ENCODE measurements around the gene LMTK3.
"Not testable (repeated sequence)": the region's sequence is repeated elsewhere in the genome, so short reads cannot be mapped to it uniquely, and the experiment has no call there.

LMTK3 gene

DNA sequence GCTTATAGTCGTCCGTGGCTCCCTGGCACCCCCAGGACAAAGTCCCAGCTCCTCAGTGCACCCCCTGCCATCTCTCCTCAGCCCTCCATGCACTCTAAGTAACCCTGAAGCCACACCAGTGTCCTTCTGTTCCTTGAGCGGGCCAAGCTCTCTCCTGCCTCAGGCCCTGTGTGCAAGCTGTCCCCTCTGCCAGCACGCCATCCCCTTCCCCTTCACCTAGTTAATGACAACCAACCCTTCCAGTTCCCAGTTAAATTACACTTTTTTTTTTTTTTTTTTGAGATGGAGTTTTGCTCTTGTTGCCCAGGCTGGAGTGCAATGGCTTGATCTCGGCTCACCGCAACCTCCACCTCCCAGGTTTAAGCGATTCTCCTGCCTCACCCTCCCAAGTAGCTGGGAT lies 23.2 kb downstream of the LMTK3 start:
- DNase-seq (ENCODE audit: low read depth), result not testable (repeated sequence)

DNA sequence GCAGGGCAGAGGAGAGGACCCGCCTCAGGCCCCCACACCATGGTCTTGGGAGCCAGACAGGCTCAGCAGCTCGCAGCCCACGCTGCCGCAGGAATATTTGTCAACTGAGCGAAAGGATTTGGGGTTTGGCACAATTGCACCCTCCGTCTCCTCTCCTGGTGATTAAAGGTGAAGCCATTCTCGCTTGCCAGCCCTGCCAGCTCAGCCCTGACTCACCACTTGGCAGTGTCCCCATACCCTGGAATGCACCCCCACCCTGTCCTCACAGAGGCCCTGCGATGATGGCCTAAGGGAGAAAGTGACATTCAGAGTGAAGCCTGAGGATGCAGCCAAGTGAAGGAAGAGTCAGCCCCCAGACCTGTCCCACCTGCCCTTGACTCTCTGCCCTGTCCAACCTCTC lies 23.7 kb downstream of the LMTK3 start:
- DNase-seq (ENCODE audit: low read depth), result peak; percentile 80

DNA sequence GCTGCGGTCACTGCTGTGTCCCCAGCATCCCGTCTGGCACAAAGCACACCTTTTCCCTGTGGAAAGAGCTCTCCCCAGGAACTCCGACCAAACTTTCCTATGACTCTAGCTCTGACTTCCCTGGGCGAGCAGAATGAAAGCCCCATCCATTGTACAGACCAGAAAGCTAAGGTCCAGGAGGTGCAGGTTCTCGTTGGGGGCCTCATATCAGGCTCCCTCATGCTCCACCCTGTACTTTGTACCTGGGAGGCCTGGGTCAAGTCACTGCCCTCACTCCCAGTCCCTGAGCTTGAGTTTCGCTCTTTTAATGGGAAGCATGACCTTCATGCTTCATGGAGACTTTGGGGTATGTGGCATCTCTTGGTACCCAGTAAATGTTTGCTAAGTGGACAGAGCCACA lies 24.1 kb downstream of the LMTK3 start:
- DNase-seq (ENCODE audit: low read depth), result no peak

DNA sequence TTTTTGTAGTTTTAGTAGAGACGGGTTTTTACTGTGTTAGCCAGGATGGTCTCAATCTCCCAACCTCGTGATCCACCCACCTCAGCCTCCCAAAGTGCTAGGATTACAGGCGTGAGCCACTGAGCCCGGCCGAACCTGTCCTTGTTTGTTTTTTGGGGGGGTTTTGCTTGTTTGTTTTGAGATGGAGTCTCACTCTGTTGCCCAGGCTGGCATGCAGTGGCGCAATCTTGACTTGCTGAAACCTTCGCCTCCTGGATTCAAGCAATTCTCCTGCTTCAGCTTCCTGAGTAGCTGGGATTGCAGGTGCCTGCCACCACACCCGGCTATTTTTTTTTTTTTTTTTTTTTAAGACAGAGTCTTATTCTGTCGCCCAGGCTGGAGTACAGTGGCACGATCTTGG lies 24.9 kb downstream of the LMTK3 start:
- not testable (repeated sequence) for DNase-seq (ENCODE audit: low read depth)

DNA sequence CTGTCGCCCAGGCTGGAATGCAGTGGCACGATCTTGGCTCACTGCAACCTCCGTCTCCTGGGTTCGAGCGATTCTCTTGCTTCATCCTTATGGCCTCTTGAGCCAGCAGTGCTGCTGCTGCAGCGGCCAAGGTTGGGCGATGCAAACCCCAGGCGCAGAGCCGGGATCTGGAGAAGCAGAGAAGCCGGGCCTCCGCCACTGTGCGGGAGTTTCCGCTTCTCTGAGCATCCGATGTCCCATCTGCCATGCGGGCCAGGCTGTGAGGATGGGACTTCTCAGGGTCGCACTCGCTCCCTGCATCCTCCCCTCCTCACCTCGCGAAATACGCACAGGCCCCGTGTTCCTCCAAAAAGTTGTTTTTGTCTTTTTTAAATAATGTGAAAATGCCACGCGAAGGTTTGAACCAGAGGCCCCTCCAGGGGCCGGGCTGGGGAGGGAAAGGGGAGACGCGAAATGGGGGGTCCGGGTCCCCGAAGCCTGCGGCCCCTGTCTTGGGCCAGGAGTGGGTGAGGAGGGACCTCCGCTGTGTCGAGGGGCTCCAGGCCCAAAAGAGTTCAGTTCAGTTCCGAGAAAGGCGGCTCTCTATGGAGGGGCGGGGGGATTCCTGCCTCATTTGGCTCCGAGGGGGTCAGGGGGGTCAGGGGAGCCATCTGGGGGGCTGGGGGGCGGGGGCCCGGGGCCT lies 26.6 kb downstream of the LMTK3 start:
- DNase-seq (ENCODE audit: low read depth), result no peak

DNA sequence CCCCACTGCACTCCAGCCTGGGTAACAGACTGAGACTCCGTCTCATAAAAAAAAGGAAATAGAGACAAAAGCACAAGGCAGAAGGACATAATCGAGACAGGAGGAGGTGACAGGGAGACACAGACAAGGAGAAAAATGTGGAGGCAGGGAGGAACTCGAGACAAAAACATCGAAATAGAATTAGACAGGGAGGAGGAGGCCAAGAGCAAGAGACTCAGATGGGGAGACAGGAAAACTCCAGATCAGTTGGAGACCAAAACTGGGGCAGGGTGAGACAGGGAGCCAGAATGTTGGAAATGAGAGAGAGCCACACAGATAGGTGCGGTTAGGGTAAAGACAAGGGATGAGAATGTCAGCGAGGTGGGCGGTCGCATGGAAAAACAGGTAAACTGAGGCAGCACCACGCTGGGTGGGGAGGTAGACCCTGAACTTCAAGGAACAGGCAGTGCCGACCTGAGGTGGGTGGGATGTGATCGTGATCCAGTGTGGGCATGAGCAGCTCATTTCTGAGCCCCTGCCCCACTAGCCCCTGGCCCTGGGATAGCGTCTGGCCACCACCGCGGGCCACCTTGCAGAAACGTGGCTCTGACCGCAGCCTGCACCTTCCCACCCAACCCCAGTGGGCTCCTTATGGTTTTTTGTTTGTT lies 27.3 kb downstream of the LMTK3 start:
- no peak for DNase-seq (ENCODE audit: low read depth)

DNA sequence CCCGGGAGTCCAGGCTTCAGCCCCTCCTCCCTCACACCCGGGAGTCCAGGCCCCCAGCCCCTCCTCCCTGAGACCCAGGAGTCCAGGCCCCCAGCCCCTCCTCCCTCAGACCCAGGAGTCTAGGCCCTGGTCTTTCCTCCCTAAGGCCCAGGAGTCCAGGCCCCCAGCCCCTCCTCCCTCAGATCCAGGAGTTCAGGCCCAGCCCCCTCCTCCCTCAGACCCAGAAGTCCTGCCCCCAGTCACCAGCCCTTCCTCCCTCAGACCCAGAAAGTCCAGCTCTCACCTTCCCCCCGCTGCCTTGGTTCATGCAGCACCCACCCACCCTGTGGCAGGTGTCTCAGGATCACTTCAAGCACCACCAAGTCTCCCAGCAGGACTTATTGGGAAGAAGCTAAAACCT lies 28.3 kb downstream of the LMTK3 start:
- DNase-seq (ENCODE audit: low read depth), result no peak

DNA sequence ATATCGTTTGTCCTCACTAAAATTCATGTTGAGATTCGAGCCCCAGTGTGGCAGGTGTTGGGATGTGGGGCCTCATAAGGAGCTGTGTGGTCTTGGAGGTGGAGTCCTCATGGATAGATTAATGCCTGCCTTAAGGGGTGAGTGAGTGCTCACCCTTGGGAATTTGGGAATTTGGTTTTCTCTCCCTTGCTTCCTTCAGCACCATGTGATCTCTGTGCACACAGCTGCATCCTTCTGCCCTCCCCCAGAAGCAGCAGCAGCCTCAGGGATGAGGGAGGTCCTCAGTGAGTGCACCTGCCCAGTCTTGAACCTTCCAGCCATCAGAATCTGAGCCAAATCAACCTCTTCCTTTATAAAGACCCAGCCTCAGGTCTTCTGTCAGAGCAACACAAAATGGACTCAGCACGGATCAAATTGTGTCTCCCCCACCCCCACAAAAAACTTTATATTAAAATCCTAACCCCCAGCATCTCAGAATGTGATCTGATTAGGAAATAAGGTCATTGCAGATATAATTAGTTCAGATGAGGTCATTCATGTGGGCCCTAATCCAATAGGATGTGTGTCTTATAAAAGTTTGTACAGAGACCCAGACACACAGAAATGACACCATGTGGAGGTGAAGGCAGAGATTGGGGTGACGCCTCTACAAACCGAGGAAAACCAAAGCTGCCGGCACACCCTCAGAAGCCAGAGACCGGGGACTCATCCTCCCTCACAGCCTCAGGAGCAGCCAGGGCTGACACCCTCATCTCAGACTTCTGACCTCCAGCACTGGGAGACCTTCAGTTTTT lies 29.6 kb downstream of the LMTK3 start:
- DNase-seq (ENCODE audit: low read depth), result no peak

DNA sequence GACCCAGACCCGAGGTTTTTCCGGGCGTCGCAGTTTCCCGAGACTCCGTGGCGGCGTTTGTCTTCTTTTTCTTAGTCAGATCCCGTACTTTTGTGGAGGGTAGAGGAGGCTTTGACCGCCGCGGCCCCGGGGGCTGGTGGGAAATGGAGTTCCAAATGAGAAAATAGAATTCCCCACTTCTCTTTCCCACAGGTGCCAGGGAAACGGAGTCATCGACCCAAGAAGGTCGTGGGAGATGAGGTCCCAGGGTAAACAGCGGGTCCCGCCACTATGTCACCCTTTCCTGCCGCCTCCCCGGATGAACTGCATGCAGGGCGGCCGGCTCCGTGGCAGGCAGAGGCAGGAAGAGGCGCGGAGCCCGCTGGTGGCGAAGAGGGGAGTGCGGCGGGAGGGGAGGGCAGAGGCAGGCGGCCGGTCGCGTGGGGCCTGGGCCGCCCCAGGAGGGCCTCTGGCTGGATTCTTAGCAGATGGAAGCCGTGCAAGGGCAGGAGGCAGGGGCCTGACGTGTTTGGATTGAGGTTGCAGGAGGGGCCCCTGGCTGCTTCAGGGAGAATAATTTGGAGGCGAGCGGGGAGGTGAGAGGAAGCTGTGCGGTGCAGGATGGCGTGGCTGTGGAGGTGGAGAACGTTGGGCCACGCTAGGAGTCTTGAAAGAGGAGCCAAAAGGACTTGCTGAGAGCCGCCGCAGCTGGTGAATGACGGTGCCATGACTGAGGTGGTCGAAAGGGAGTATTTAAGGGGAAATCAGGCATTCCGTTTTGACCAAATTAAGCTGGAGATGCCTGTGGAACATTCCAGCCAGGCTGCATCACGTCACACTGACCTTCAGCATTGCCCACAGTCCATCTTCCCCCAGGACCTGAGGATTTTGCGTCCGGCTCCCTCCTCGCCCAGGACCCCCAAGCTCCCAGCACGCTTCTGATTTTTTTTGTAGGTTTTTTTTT lies 30.8 kb downstream of the LMTK3 start:
- DNase-seq (ENCODE audit: low read depth), result peak; percentile 30

DNA sequence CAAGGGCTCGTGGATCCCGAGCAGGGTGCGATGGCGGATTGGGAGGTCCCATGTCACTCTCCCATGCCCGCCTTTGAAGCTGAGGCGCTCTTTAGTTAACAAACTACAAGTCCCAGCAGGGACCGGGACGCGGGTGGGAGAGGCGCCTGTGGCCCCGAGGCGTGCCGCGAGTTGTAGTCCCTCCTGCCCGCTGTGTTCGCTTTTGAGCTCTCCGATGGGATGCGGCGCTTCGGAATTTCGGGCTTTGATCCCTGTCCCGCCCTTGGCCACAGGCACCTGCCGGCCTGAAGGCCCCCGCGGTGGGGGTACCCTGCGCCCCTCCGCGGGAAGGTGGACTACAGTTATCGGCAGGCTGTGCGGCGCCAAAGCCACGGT lies 31.5 kb downstream of the LMTK3 start:
- DNase-seq (ENCODE audit: low read depth), result peak; percentile 29

DNA sequence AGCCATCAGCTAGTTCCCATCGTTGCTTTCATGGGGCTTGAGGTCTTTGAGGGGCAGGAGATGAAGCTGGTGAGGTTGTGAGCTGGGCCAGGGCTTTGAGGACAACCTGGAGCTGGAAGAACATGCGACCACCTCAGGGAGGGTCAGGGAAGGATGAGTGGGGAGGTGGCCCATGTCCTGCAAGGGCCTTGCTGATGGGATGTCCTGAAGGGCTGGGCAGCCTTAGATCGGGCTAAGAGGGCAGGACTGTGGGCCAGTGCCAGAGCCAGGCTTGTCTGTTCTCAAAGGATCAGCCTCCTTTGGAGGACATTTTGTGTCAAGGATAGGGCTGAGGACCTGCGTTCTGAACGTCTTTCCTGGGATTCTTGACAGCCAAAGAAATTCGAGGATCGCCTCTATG lies 31.9 kb downstream of the LMTK3 start:
- DNase-seq (ENCODE audit: low read depth), result no peak

DNA sequence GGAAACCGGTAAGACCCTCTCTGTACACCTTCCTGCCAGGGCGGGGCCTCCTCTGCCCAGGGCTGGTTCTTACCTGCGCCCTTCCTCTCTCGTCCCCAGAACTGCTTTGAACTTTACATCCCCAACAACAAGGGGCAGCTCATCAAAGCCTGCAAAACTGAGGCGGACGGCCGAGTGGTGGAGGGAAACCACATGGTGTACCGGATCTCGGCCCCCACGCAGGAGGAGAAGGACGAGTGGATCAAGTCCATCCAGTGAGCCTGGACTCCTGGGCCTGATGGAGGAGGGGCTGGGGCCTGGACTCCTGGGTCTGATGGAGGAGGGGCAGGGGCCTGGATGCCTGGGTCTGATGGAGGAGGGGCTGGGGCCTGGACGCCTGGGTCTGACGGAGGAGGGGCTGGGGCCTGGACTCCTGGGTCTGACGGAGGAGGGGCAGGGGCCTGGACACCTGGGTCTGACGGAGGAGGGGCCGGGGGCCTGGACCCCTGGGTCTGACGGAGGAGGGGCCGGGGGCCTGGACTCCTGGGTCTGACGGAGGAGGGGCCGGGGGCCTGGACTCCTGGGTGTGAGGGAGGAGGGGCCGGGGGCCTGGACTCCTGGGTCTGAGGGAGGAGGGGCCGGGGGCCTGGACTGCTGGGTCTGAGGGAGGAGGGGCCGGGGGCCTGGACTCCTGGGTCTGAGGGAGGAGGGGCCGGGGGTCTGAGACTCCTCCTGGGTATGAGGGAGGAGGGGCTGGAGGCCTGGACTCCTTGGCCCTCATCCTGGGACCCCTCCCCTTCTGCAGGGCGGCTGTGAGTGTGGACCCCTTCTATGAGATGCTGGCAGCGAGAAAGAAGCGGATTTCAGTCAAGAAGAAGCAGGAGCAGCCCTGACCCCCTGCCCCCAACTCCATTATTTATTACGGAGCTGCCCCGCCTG lies 33.0 kb downstream of the LMTK3 start:
- no peak for DNase-seq (ENCODE audit: low read depth)

DNA sequence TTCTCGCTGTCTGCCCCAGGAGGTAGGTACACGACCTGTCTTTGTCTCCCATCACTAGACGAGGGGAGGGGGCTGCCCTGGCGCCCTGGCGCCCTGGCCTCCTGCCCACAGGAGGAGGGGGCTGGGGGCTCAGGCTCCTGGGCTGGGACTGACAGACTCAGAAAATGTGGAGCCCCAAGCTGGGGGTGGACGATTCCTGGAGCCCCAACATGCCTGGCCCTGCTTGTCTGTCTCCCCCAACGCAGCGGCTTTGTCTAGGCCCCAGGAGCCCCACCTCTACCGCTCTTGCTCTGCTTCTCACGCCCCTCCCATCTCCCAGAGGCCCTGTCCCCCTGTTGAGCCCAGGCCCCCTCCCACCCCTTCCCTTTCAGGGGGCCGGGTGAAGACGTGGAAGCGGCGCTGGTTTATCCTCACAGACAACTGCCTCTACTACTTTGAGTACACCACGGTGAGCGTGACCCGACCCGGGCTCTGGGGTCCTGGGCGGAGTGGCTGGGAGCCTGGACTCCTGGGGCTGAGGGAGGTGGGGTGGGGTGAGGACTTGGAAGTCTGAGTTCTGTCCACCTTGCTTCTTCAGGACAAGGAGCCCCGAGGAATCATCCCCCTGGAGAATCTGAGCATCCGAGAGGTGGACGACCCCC lies 33.8 kb downstream of the LMTK3 start:
- DNase-seq (ENCODE audit: low read depth), result no peak

DNA sequence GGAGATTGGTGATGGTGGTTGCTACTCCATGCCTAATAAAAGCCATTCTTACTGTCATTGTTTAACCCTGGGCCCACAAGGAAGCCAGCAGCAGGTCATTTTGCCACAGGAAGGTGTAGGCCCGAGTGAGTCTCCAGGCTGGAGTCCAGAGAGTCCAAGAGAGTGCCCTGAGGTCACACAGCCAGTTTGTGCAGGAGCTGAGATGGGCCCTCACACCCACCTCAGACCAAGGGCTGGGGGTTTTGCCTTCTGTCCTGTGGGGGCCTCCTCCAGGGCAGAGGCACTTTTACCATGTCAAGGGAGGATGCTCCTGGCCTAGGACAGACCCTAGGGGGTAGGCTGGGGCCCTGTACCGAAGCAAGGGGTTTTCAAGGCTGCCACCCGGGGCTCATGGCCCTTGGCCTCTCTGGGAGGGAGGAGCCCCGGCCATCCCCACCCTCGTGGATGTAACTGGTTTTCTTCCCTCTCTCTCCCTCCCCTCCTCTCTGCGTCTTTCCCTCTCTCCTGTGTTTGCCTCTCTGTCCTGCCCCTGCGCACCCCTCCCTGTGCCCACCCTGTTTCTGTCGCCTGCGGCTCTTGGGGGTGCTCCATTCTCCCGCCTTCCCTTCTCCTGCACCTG lies 34.5 kb downstream of the LMTK3 start:
- no peak for DNase-seq (ENCODE audit: low read depth)

DNA sequence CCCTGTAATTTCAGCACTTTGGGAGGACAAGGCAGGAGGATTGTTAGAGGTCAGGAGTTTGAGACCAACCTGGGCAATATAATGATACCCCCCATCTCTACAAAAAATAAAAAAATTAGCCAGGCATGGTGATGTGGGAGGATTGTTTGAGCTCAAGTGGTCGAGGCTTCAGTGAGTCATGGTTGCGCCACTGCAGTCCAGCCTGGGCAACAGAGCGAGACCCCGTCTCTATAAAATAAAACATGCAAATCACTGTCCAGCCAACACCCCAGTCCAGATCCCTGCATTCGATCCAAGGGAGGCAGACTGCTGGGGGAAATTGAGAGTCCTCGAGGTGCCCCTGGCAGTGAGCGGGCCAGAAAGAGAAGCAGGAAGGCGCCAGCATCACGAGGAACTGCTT lies 35.5 kb downstream of the LMTK3 start:
- DNase-seq (ENCODE audit: low read depth), result no peak

DNA sequence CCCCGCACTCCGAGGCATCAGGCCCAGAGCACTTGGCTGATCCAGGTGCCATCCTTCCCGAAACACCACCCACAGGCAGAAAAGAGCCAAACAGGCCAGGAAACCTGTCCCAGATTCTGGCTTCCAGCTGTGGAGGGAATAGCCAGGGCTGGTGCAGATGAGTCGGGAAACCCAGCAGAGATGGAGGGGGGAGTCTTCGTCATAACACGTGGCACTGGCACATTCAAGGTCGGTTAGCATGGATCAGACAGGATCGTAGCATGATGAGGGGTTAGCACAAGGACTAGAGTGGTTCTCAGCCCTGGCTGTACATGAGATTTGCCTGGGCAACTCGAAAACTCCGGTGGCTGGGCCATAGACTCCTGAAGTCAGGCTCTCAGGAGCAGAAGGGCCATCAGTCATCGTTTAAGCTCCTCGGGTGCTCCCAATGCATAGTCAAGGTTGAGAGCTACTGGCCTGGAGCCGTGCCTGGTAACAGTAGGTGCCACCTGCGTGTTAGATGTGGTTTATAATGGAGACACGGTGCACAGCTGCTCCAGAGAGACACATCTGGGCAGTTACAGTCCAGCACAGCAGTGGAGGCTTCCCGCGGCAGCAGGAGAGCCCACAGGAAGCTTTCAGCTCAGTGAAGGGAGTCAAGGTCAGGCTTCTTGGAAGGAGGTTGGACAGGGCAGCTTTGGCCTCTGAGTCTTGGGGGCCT lies 36.1 kb downstream of the LMTK3 start:
- no peak for DNase-seq (ENCODE audit: low read depth)

DNA sequence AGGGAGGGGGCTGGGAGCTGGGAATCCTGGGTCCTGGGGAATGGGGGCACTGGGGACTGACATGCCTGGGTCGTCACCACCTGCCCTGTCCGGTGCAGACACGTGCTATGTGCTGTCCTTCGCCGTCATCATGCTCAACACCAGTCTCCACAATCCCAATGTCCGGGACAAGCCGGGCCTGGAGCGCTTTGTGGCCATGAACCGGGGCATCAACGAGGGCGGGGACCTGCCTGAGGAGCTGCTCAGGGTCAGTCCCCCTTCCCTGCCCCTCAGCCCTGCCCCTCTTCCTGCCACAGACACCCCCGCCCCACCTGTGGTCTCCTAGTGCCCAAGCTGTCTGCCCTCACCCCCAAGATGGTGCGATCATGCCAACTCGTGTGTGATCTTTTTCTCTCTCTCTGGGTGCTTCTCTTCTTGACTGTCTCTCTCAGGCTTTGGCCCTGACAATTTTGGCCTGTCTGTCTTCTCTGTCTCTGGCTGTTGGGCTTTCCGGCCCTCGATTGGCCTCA lies 37.5 kb downstream of the LMTK3 start:
- DNase-seq (ENCODE audit: low read depth), result no peak

DNA sequence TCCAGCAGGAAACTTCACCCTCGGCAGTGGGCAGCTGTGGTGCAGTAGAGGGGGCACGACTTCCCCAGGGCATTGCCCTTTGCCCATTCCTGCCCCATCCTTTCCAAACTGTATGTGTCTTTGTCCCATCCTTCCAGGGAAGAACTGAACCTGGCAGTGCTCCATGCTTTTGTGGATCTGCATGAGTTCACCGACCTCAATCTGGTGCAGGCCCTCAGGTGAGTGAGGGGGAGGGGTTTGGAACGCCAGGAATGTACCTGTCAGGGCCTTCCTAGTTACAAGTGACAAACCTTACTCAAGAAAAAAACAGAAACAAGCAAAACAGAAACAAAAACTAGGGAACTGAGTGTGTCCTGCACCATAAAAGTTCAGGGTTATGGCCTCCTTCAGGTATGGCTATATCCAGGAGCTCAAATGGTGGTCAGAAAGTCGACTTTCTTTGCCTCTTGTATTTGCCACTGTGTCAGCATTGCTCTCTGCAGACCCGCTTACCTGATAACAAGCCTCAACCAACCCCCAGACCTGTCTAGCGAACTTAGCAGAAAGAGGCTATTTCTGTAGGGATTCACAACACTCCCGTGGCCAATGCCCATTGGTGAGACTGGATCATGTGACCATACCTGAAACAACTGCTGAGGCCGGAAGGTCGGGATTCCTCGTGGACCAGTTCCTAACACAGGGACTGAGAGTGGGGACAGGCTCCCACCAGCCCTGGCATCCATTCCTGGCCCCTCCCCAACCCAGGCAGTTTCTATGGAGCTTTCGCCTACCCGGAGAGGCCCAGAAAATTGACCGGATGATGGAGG lies 38.3 kb downstream of the LMTK3 start:
- DNase-seq (ENCODE audit: low read depth), result no peak

All from fibroblast of gingiva (primary cell).